Hepatocyte (in vitro differentiated cells): ENCODE results near the gene GLI1.

Experiments used
- CTCF ChIP-seq: fragments of 200-600 bp; sonication (generic); IDR thresholded peaks from 2 replicates; pipeline ENCODE4 v1.5.1; 2016; ENCODE audit warnings: antibody characterized with exemption, mild to moderate bottlenecking; ENCODE audit not compliant: poor library complexity
- EZH2phosphoT487 ChIP-seq: fragments of 200-600 bp; sonication (generic); IDR thresholded peaks from one replicate; pipeline ENCODE4 v1.6.1; 2018; ENCODE audit warnings: antibody characterized with exemption, mild to moderate bottlenecking, low read depth, moderate library complexity; ENCODE audit not compliant: unreplicated experiment, severe bottlenecking

GRCh38 chr12:57488402-57489156, 29.0 kb downstream of the GLI1 start:
- TF ChIP-seq CTCF (no peak), EZH2phosphoT487 (no peak)
